Endothelial cell of umbilical vein (primary cell): ENCODE results near the gene GSDME. TPM values are rescaled to one million over a fixed set of nuclear protein-coding genes. Genes with fewer than 3 reads are reported as not detected.

Experiments
- BruUV-seq: library from RNA; stranded (reverse); fragments of 400-500 nt; replicated peaks from 2 replicates; lab custom pipeline; 2021; lab: Mats Ljungman, UMichigan
- CTCF ChIA-PET: fragments of 300-600, 350-600 bp; sonication (Branson Sonifier 250); formaldehyde crosslinking; loops from one replicate; lab custom pipeline; 2021; ENCODE audit warnings: antibody characterized with exemption, inconsistent platforms; lab: Charles Lee
- POLR2A ChIA-PET: fragments of 300-600, 350-600 bp; sonication (Branson Sonifier 250); formaldehyde crosslinking; loops from one replicate; lab custom pipeline; 2021; ENCODE audit warnings: antibody characterized with exemption, inconsistent platforms; lab: Charles Lee
- DNase-seq: peaks from one replicate; pipeline ENCODE4 v3.0.0-alpha.2; 2011; ENCODE audit warnings: low read depth, low spot score
- FAIRE-seq: peaks from 2 replicates; lab custom pipeline; 2011; peaks lifted over from hg19 to GRCh38; lab: Jason Lieb, UNC
- H2AFZ ChIP-seq: 2 replicates; pipeline ENCODE4 v1.6.0; 2012; ENCODE audit warnings: low read depth, low read length, control low read depth, inconsistent platforms
- H3K27ac ChIP-seq: 2 replicates; pipeline ENCODE4 v1.5.1; 2011; ENCODE audit warnings: low read depth, mild to moderate bottlenecking, control low read depth, low read length, moderate library complexity; ENCODE audit not compliant: insufficient read depth
- H3K27me3 ChIP-seq, 2 experiments: 2 replicates each; pipeline versions ENCODE4 v1.6.0 to v1.6.1; 2011; ENCODE audit warnings: low read length in 2 of 2, mixed read lengths in 1 of 2; ENCODE audit not compliant: control insufficient read depth in 2 of 2, insufficient read depth in 2 of 2
- H3K36me3 ChIP-seq, 2 experiments: 2 replicates in 1 of 2; 3 replicates in 1 of 2; pipeline ENCODE4 v1.5.1; 2011; ENCODE audit warnings: low read length in 2 of 2, mild to moderate bottlenecking in 1 of 2, moderate library complexity in 1 of 2; ENCODE audit not compliant: control insufficient read depth in 2 of 2, insufficient read depth in 2 of 2; ENCODE audit errors: extremely low read depth in 1 of 2
- H3K4me1 ChIP-seq: 3 replicates; pipeline ENCODE4 v1.5.1; 2011; ENCODE audit warnings: mild to moderate bottlenecking, low read length; ENCODE audit not compliant: control insufficient read depth, insufficient read depth; ENCODE audit errors: extremely low read depth
- H3K4me2 ChIP-seq: 2 replicates; pipeline ENCODE4 v1.6.1; 2011; ENCODE audit warnings: low read length, control low read depth, mixed read lengths; ENCODE audit not compliant: insufficient read depth
- H3K4me3 ChIP-seq, 3 experiments: fragments of 200-600 bp in 1 of 3; sonication (generic), shearing (Covaris generic) in 1 of 3; replicated peaks in 1 of 3; 2 replicates each; pipeline ENCODE4 v1.5.1; 2011 to 2016; ENCODE audit warnings: control low read depth in 3 of 3, low read length in 3 of 3, mild to moderate bottlenecking in 2 of 3, inconsistent platforms in 1 of 3, low read depth in 1 of 3, moderate library complexity in 1 of 3; ENCODE audit not compliant: insufficient read depth in 1 of 3
- H3K79me2 ChIP-seq: 2 replicates; pipeline ENCODE4 v1.6.0; 2012; ENCODE audit warnings: low read length, inconsistent platforms; ENCODE audit not compliant: control insufficient read depth, insufficient read depth
- H3K9ac ChIP-seq: replicated peaks from 2 replicates; pipeline ENCODE3; 2011; ENCODE audit warnings: low read length, control low read depth; ENCODE audit not compliant: insufficient read depth; ENCODE audit errors: extremely low read depth
- H3K9me1 ChIP-seq: replicated peaks from 3 replicates; pipeline ENCODE4 v1.6.0; 2011; ENCODE audit warnings: mild to moderate bottlenecking, low read length; ENCODE audit not compliant: control insufficient read depth, insufficient read depth; ENCODE audit errors: extremely low read depth
- H3K9me3 ChIP-seq: replicated peaks from 2 replicates; pipeline ENCODE4 v1.5.1; 2012; ENCODE audit warnings: low read length, inconsistent platforms; ENCODE audit not compliant: control insufficient read depth, insufficient read depth
- H4K20me1 ChIP-seq: replicated peaks from 2 replicates; pipeline ENCODE3; 2011; ENCODE audit warnings: mild to moderate bottlenecking, low read length; ENCODE audit not compliant: control insufficient read depth, insufficient read depth; ENCODE audit errors: extremely low read depth
- CTCF ChIP-seq, 2 donors: IDR thresholded peaks; 1 replicate in 1 of 2; 2 replicates in 1 of 2; pipeline ENCODE4 v1.5.1; 2011; ENCODE audit warnings: low read length in 2 of 2, mild to moderate bottlenecking in 2 of 2, moderate library complexity in 2 of 2, control low read depth in 1 of 2, inconsistent platforms in 1 of 2, low read depth in 1 of 2; ENCODE audit not compliant: insufficient read depth in 1 of 2; ENCODE audit errors: extremely low read depth in 1 of 2
- JUN ChIP-seq: IDR thresholded peaks from 2 replicates; pipeline ENCODE4 v1.6.1; 2011; ENCODE audit warnings: borderline replicate concordance, low read depth; ENCODE audit not compliant: insufficient read length, insufficient read depth
- POLR2A ChIP-seq: IDR thresholded peaks from 2 replicates; pipeline ENCODE4 v1.6.1; 2012; ENCODE audit warnings: low read depth, mild to moderate bottlenecking, control low read depth, low read length
- POLR2AphosphoS5 ChIP-seq: IDR thresholded peaks from 2 replicates; pipeline ENCODE4 v1.6.1; 2012; ENCODE audit warnings: low read depth, mild to moderate bottlenecking, control low read depth, low read length, moderate library complexity; ENCODE audit not compliant: insufficient read depth
- dilution Hi-C: fragments of 300-500 bp; cut with MboI; formaldehyde crosslinking; loops from one replicate; pipeline ENCODE4 v1.15.0; 2019; ENCODE audit warnings: low sequenced_read_pairs; ENCODE audit not compliant: extremely low pct_ligation_motif_present
- intact Hi-C: fragments of 100-400 bp; cut with micrococcal nuclease; formaldehyde crosslinking; loops from one replicate; pipeline ENCODE4 v1.10.0; 2022
- polyA plus RNA-seq, 4 experiments: library from polyadenylated mRNA; depleted of rRNA in 3 of 4; stranded (reverse) in 3 of 4; unstranded in 1 of 4; fragments of >200 nt; gene quantifications; 2 replicates each; pipeline versions ENCODE4 v1.2.1 to v1.2.3, GENCODE V29; 2011 to 2012; ENCODE audit warnings: missing spikeins in 1 of 4
- total RNA-seq: library from RNA; stranded (reverse); gene quantifications from 2 replicates; pipeline ENCODE4 v1.2.3, GENCODE V29; 2021

Gene GSDME
- total and polyA plus RNA-seq, 2 donors (not counting 3 experiments of a cell fraction or from before 2014, with no cell fraction given) = 21.1 to 23.4 TPM

DNA sequence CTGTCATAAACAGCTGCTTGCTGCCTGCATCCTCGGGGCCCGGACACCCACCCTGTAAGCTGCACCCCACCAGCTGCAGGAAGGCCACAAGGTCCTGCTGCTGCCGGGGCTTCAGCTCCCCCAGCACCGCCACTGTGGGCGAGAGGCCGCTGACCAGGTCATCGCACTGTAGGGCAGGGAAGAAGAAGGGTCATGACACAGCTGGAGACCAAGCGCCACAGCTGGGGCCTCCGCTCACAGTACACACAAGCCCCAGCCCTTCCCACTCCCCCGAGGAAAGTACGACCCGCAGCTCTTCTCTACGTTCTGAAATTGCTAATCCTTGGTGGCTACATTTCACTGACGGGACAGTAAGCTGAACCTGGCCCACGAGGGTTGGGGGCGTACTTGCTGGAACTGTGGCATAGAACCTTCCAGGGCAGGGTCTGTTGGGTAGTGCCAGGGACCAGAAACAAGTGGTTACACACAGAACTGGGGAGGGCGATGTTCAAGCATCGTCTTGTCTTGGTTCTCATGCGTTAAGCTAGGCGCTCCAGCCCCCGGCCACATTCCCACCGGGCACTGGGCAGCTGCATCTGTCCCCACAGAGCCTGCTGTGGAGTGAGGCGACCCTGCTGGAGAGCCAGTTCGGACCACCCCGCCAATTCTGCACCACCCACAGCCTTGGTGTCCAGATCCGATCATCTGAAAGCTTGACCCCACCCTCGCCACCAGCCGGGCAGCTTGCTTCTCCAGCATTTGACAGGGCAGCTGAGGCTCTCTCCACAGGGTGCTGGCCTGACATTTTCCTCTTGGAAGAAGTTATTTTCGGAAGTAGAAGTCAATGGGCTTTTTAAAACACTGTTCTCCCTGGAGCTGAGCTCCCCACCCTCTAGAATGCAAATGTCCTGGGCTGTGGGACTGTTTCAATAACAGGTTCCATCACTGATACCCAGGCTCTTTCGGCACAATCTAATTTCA lies 50.8 kb downstream of the GSDME start:
- Histone ChIP-seq H3K9me3 (no peaks in the 10 kb centered on the region), H3K9me1 (no peaks in the 10 kb centered on the region), H3K27me3 (no peaks in the 10 kb centered on the region), H4K20me1 (no peaks in the 10 kb centered on the region), H3K79me2 (no peaks in the 10 kb centered on the region), H3K4me3 (no peak overlapping the region), H3K9ac (no peak overlapping the region), H3K36me3 (peaks cover 0 to 4% of the 10 kb centered on the region in 2 experiments), H3K4me1 (no peaks in the 10 kb centered on the region), H2AFZ (no peak overlapping the region), H3K4me2 (no peak overlapping the region), H3K27ac (no peak overlapping the region)
- BruUV-seq = no TSS peak
- intact Hi-C loops (no loop called here), dilution Hi-C loops (no loop called here)
- FAIRE-seq = no peak
- CTCF ChIA-PET = no interaction called here
- POLR2A ChIA-PET = no interaction called here
- TF ChIP-seq POLR2AphosphoS5 (no peak), CTCF (IDR thresholded peaks at IDR 0.05; ENCODE audit: extremely low read depth in 1 of 2, insufficient read depth in 1 of 2, low read depth in 1 of 2, low read length in 2 of 2) (no peak), POLR2A (no peak), JUN (no peak)
- DNase-seq = no peak
